PC-9 (cell line): ENCODE data around the gene HMGN2. TPM values are rescaled to one million over a fixed set of nuclear protein-coding genes. Genes with fewer than 3 reads are reported as not detected.
"Not testable (repeated sequence)": the region's sequence is repeated elsewhere in the genome, so short reads cannot be mapped to it uniquely, and the experiment has no call there.

Experiments used
- BruUV-seq: library from RNA; stranded (reverse); fragments of 400-500 nt; replicated peaks from 2 replicates; lab custom pipeline; 2021; lab: Mats Ljungman, UMichigan
- CTCF ChIA-PET: fragments of 300-600 bp; sonication (Branson Sonifier 250); formaldehyde crosslinking; loops from one replicate; lab custom pipeline; 2022; ENCODE audit warnings: antibody characterized with exemption; lab: Charles Lee
- POLR2A ChIA-PET: fragments of 300-600 bp; sonication (Branson Sonifier 250); formaldehyde crosslinking; loops from one replicate; lab custom pipeline; 2022; ENCODE audit warnings: antibody characterized with exemption; ENCODE audit not compliant: unreplicated experiment; lab: Charles Lee
- DNase-seq, 2 experiments: peaks; one replicate each; pipeline versions ENCODE4 v3.0.0 to v3.0.0-alpha.2; 2015 to 2022; ENCODE audit warnings: mixed read lengths in 1 of 2
- H2AFZ ChIP-seq: fragments of 200-600 bp; sonication (generic); 2 replicates; pipeline ENCODE4 v1.8.1; 2017; ENCODE audit warnings: antibody characterized with exemption
- H3F3A ChIP-seq: fragments of 200-600 bp; sonication (generic); 2 replicates; pipeline ENCODE4 v1.8.1; 2017; ENCODE audit warnings: antibody characterized with exemption, mild to moderate bottlenecking, low read depth; ENCODE audit not compliant: insufficient read depth
- H3K27ac ChIP-seq: fragments of 200-600 bp; sonication (generic); 2 replicates; pipeline ENCODE4 v1.6.1; 2016; ENCODE audit warnings: mixed run types
- H3K27me3 ChIP-seq: fragments of 200-600 bp; sonication (generic); 2 replicates; pipeline ENCODE4 v1.6.1; 2016; ENCODE audit warnings: low read depth, mixed run types; ENCODE audit not compliant: insufficient read depth
- H3K36me3 ChIP-seq: fragments of 200-600 bp; sonication (generic); 2 replicates; pipeline ENCODE4 v1.6.1; 2016; ENCODE audit warnings: low read depth, mixed run types
- H3K4me1 ChIP-seq: fragments of 200-600 bp; sonication (generic); replicated peaks from 2 replicates; pipeline ENCODE4 v1.6.1; 2016; ENCODE audit warnings: mixed run types; ENCODE audit not compliant: insufficient read depth
- H3K4me2 ChIP-seq: fragments of 200-600 bp; sonication (generic); 2 replicates; pipeline ENCODE4 v1.6.1; 2017; ENCODE audit warnings: mixed run types
- H3K4me3 ChIP-seq: fragments of 200-600 bp; sonication (generic); 2 replicates; pipeline ENCODE4 v1.6.1; 2016; ENCODE audit warnings: mixed run types
- H3K79me2 ChIP-seq: fragments of 200-600 bp; sonication (generic); 2 replicates; pipeline ENCODE4 v1.6.1; 2017; ENCODE audit warnings: low read depth, mixed run types
- H3K9me2 ChIP-seq: fragments of 200-600 bp; sonication (generic); 2 replicates; pipeline ENCODE4 v1.8.1; 2017; ENCODE audit warnings: mild to moderate bottlenecking; ENCODE audit not compliant: insufficient read depth
- H3K9me3 ChIP-seq: fragments of 200-600 bp; sonication (generic); 2 replicates; pipeline ENCODE4 v1.8.1; 2016; ENCODE audit warnings: low read depth; ENCODE audit not compliant: insufficient read depth
- H4K20me1 ChIP-seq: fragments of 200-600 bp; sonication (generic); 2 replicates; pipeline ENCODE4 v1.8.1; 2017; ENCODE audit not compliant: insufficient read depth
- CTCF ChIP-seq: fragments of 200-600 bp; sonication (generic); conservative IDR thresholded peaks from 2 replicates; pipeline ENCODE4 v1.6.1; 2017; ENCODE audit warnings: mixed run types, antibody characterized with exemption, mild to moderate bottlenecking, moderate library complexity
- EZH2 ChIP-seq: fragments of 200-600 bp; sonication (generic); IDR thresholded peaks from 2 replicates; pipeline ENCODE4 v1.8.0; 2017; ENCODE audit warnings: antibody characterized with exemption, low read depth
- intact Hi-C: fragments of 100-400 bp; cut with micrococcal nuclease; formaldehyde crosslinking; loops from one replicate; pipeline ENCODE4 v1.10.0; 2022; ENCODE audit not compliant: unreplicated experiment
- total RNA-seq: library from RNA; stranded (reverse); gene quantifications from 2 replicates; pipeline ENCODE4 v1.2.3, GENCODE V29; 2021

HMGN2 gene
- total RNA-seq, 1 experiment from 2014 or later = 629 TPM

- H3K9me3 ChIP-seq = no peaks in the 10 kb centered on the region
- H3K79me2 ChIP-seq = no peaks in the 10 kb centered on the region
- H2AFZ ChIP-seq = no peak overlapping the region
- H3K9me2 ChIP-seq = no peaks in the 10 kb centered on the region
- H3K4me1 ChIP-seq = no peaks in the 10 kb centered on the region
- H3K4me2 ChIP-seq = no peak overlapping the region
- TF ChIP-seq EZH2 (no peak), CTCF (no peak)
- no peaks in the 10 kb centered on the region for H3F3A ChIP-seq
- no peak overlapping the region for H3K4me3 ChIP-seq
- ChIA-PET POLR2A (no interaction called here), CTCF (interaction anchor here (0.5 kb wide), 1 partner anchor 276 kb away, joined by 3 read pairs; no protein-coding TSS in a partner anchor)
- no peak for DNase-seq
- H4K20me1 ChIP-seq = no peaks in the 10 kb centered on the region
- intact Hi-C loops = no loop called here
- BruUV-seq = no TSS peak
- H3K27ac ChIP-seq = no peak overlapping the region
- no peaks in the 10 kb centered on the region for H3K36me3 ChIP-seq
- H3K27me3 ChIP-seq = no peaks in the 10 kb centered on the region
Observed at GRCh38 chr1:26496861-26497260, 24.6 kb downstream of the HMGN2 start.

GRCh38 chr1:26498894-26499293, 26.7 kb downstream of the HMGN2 start:
- CTCF ChIA-PET = interaction anchor here (1.0 kb wide), 1 partner anchor 103 kb away, joined by 3 read pairs; no protein-coding TSS in a partner anchor
- Histone ChIP-seq H3K4me1 (no peaks in the 10 kb centered on the region), H2AFZ (no peak overlapping the region), H3K9me3 (no peaks in the 10 kb centered on the region), H3K9me2 (no peaks in the 10 kb centered on the region), H4K20me1 (no peaks in the 10 kb centered on the region), H3K36me3 (no peaks in the 10 kb centered on the region), H3K27ac (no peak overlapping the region), H3K79me2 (no peaks in the 10 kb centered on the region), H3K4me2 (no peak overlapping the region), H3K27me3 (no peaks in the 10 kb centered on the region), H3F3A (no peaks in the 10 kb centered on the region), H3K4me3 (no peak overlapping the region)
- no peak for DNase-seq
- TSS peak; percentile 48 for BruUV-seq
- POLR2A ChIA-PET = no interaction called here
- TF ChIP-seq EZH2 (no peak), CTCF (no peak)
- intact Hi-C loops = no loop called here

- DNase-seq = peak; percentile 39 to 90
- no TSS peak for BruUV-seq
- CTCF ChIA-PET = interaction anchor here (0.6 to 1.5 kb wide), 5 partner anchors 100 to 367 kb away, joined by 3 to 4 read pairs (median 3); no protein-coding TSS in a partner anchor
Observed at GRCh38 chr1:26500488-26501175, 28.4 kb downstream of the HMGN2 start.

GRCh38 chr1:26510711-26511110, 38.5 kb downstream of the HMGN2 start:
- H3K4me2 ChIP-seq, H3K9me3 ChIP-seq, DNase-seq, H3K9me2 ChIP-seq, H3K4me3 ChIP-seq, POLR2A ChIA-PET, H3K79me2 ChIP-seq, H3F3A ChIP-seq, H2AFZ ChIP-seq, H3K36me3 ChIP-seq, H3K27ac ChIP-seq, BruUV-seq, H4K20me1 ChIP-seq, H3K4me1 ChIP-seq, intact Hi-C loops, H3K27me3 ChIP-seq: not testable (repeated sequence)
- CTCF ChIA-PET = interaction anchor here (0.6 kb wide), 1 partner anchor 802 kb away, joined by 8 read pairs; no protein-coding TSS in a partner anchor

More at GRCh38 chr1:26500488-26501175, 28.4 kb downstream of the HMGN2 start:
- H3K4me1 ChIP-seq = no peaks in the 10 kb centered on the region
- H3F3A ChIP-seq = no peaks in the 10 kb centered on the region
- peak overlapping the region; percentile 68 for H3K27ac ChIP-seq
- H3K4me2 ChIP-seq = peak overlapping the region; percentile 68
- peak overlapping the region; percentile 55; the same call in 1 of the 2 replicates for H2AFZ ChIP-seq
- no peaks in the 10 kb centered on the region for H4K20me1 ChIP-seq
- POLR2A ChIA-PET = interaction anchor here (0.6 to 1.5 kb wide), 3 partner anchors 30 to 202 kb away, joined by 4 to 19 read pairs (median 4); no protein-coding TSS in a partner anchor
- TF ChIP-seq CTCF = peak; percentile 1; the same call in 1 of the 2 replicates
- TF ChIP-seq EZH2 = no peak
- H3K9me2 ChIP-seq = no peaks in the 10 kb centered on the region
- H3K36me3 ChIP-seq = no peaks in the 10 kb centered on the region
- no peaks in the 10 kb centered on the region for H3K9me3 ChIP-seq
- intact Hi-C loops = loop anchor here (1.0 to 5.0 kb wide), 4 partner anchors 31 to 288 kb away; no protein-coding TSS in a partner anchor
- no peaks in the 10 kb centered on the region for H3K79me2 ChIP-seq
- no peaks in the 10 kb centered on the region for H3K27me3 ChIP-seq
- peak overlapping the region; percentile 52 for H3K4me3 ChIP-seq

GRCh38 chr1:26515836-26516235, 43.6 kb downstream of the HMGN2 start:
- H3K27me3 ChIP-seq, H3K27ac ChIP-seq, H4K20me1 ChIP-seq, H3K9me2 ChIP-seq, H3K4me2 ChIP-seq, H2AFZ ChIP-seq, DNase-seq, intact Hi-C loops, H3K4me3 ChIP-seq, H3K36me3 ChIP-seq, CTCF ChIA-PET, BruUV-seq, H3K9me3 ChIP-seq, POLR2A ChIA-PET, H3F3A ChIP-seq, H3K79me2 ChIP-seq, H3K4me1 ChIP-seq: not testable (repeated sequence)
